SU-DHL-6 (cell line): ENCODE measurements around the gene PTS.

Experiments used
- H2AFZ ChIP-seq: fragments of 200-600 bp; sonication (generic); 2 replicates; pipeline ENCODE4 v1.6.1; 2014; ENCODE audit warnings: low read depth, mild to moderate bottlenecking, moderate library complexity, mixed read lengths, antibody characterized with exemption, low read length; ENCODE audit not compliant: severe bottlenecking
- H3F3A ChIP-seq: fragments of 200-600 bp; shearing (Covaris generic); 2 replicates; pipeline ENCODE4 v1.6.0; 2016; ENCODE audit warnings: antibody characterized with exemption, mild to moderate bottlenecking; ENCODE audit not compliant: insufficient read depth
- H3K27ac ChIP-seq: fragments of 200-600 bp; sonication (generic); 2 replicates; pipeline ENCODE4 v1.5.1; 2016; ENCODE audit warnings: low read depth, mild to moderate bottlenecking, low read length, moderate library complexity, mixed read lengths
- H3K27me3 ChIP-seq: fragments of 200-600 bp; sonication (generic), shearing (Covaris generic); 2 replicates; pipeline ENCODE4 v1.6.0; 2014; ENCODE audit warnings: mild to moderate bottlenecking, low read length
- H3K36me3 ChIP-seq: fragments of 200-600 bp; sonication (generic); 2 replicates; pipeline ENCODE4 v1.6.1; 2014; ENCODE audit warnings: mild to moderate bottlenecking, low read length, mixed read lengths
- H3K4me2 ChIP-seq: fragments of 300-600, 200-600 bp; shearing (Covaris generic), sonication (generic); 2 replicates; pipeline ENCODE4 v1.6.0; 2014; ENCODE audit warnings: low read length, low read depth, mild to moderate bottlenecking; ENCODE audit not compliant: poor library complexity, severe bottlenecking
- H3K4me3 ChIP-seq: fragments of 200-600 bp; sonication (generic); 2 replicates; pipeline ENCODE4 v1.5.1; 2014; ENCODE audit warnings: antibody characterized with exemption, low read length, mild to moderate bottlenecking, mixed read lengths; ENCODE audit not compliant: insufficient read depth, poor library complexity, severe bottlenecking
- H3K79me2 ChIP-seq: fragments of 200-600 bp; sonication (generic); 2 replicates; pipeline ENCODE4 v1.6.1; 2014; ENCODE audit warnings: mild to moderate bottlenecking, low read length, moderate library complexity; ENCODE audit not compliant: insufficient read depth
- H3K9ac ChIP-seq: fragments of 200-600 bp; sonication (generic); 2 replicates; pipeline ENCODE4 v1.7.0; 2014; ENCODE audit warnings: mild to moderate bottlenecking, low read length
- H3K9me2 ChIP-seq: fragments of 200-600 bp; sonication (generic); replicated peaks from 2 replicates; pipeline ENCODE4 v1.6.1; 2014; ENCODE audit warnings: low read length; ENCODE audit not compliant: insufficient read depth
- H3K9me3 ChIP-seq: fragments of 200-600 bp; sonication (generic); 2 replicates; pipeline ENCODE4 v1.6.1; 2014; ENCODE audit warnings: low read length, mixed read lengths; ENCODE audit not compliant: insufficient read depth
- H4K20me1 ChIP-seq: fragments of 200-600 bp; sonication (generic); 2 replicates; pipeline ENCODE4 v1.6.1; 2014; ENCODE audit warnings: low read depth, mild to moderate bottlenecking, antibody characterized with exemption, low read length, moderate library complexity, mixed read lengths
- EZH2phosphoT487 ChIP-seq: fragments of 200-600 bp; sonication (generic), shearing (Covaris generic); conservative IDR thresholded peaks from 2 replicates; pipeline ENCODE4 v1.6.1; 2018; ENCODE audit warnings: mild to moderate bottlenecking, antibody characterized with exemption, low read length, moderate library complexity, mixed read lengths
- TF ChIP-seq, protein P1 (sequence below): fragments of 200-600 bp; sonication (generic); IDR thresholded peaks from one replicate; pipeline ENCODE4 v1.5.1; 2017; ENCODE audit warnings: antibody characterized with exemption, mild to moderate bottlenecking, low read length, moderate library complexity; ENCODE audit not compliant: insufficient read depth, poor library complexity, severe bottlenecking

PTS gene

GRCh38 chr11:112267188-112267591 is 41.0 kb downstream of the PTS start:
- Histone ChIP-seq H4K20me1 (no peaks in the 10 kb centered on the region), H3K4me2 (no peak overlapping the region), H3K4me3 (no peak overlapping the region), H3K9ac (no peak overlapping the region), H3K36me3 (no peaks in the 10 kb centered on the region), H3K9me2 (no peaks in the 10 kb centered on the region), H3K27ac (no peak overlapping the region), H3F3A (no peaks in the 10 kb centered on the region), H3K27me3 (no peaks in the 10 kb centered on the region), H2AFZ (no peak overlapping the region), H3K9me3 (no peaks in the 10 kb centered on the region), H3K79me2 (no peaks in the 10 kb centered on the region)
- TF ChIP-seq, protein P1, sequence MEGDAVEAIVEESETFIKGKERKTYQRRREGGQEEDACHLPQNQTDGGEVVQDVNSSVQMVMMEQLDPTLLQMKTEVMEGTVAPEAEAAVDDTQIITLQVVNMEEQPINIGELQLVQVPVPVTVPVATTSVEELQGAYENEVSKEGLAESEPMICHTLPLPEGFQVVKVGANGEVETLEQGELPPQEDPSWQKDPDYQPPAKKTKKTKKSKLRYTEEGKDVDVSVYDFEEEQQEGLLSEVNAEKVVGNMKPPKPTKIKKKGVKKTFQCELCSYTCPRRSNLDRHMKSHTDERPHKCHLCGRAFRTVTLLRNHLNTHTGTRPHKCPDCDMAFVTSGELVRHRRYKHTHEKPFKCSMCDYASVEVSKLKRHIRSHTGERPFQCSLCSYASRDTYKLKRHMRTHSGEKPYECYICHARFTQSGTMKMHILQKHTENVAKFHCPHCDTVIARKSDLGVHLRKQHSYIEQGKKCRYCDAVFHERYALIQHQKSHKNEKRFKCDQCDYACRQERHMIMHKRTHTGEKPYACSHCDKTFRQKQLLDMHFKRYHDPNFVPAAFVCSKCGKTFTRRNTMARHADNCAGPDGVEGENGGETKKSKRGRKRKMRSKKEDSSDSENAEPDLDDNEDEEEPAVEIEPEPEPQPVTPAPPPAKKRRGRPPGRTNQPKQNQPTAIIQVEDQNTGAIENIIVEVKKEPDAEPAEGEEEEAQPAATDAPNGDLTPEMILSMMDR, result no peak
- no peak for TF ChIP-seq EZH2phosphoT487

- Histone ChIP-seq H3K9me3 (no peaks in the 10 kb centered on the region), H3K36me3 (no peaks in the 10 kb centered on the region), H2AFZ (no peak overlapping the region), H3K9ac (no peak overlapping the region), H3K27ac (no peak overlapping the region), H3K4me2 (no peak overlapping the region), H3F3A (no peaks in the 10 kb centered on the region), H4K20me1 (no peaks in the 10 kb centered on the region), H3K9me2 (no peaks in the 10 kb centered on the region), H3K4me3 (no peak overlapping the region), H3K79me2 (no peaks in the 10 kb centered on the region), H3K27me3 (no peaks in the 10 kb centered on the region)
- TF ChIP-seq EZH2phosphoT487, result no peak
- TF ChIP-seq, protein P1, result no peak
Measured at GRCh38 chr11:112268406-112268805, 42.2 kb downstream of the PTS start.

DNA sequence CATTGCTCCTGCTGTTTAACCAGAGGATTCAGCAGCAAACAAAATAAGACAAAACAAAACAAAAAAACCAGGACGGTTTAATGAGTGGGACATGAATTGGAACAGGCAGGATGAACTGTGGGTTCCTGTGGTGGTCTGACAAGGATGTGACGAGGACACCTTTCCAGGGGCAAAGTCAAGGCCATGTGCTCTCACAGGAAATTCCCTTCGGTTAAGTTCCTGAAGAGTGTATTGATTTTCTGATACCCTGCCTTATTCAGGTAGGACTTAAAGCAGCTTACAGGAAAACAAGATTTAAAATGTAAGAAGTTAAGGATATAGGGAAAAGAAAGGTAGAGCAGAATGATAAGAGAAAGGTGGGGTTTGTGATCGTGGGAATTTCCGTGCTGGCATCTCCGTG is 42.9 kb downstream of the PTS start:
- H3K27me3 ChIP-seq, result no peaks in the 10 kb centered on the region
- no peak overlapping the region for H3K4me2 ChIP-seq
- H4K20me1 ChIP-seq, result no peaks in the 10 kb centered on the region
- no peaks in the 10 kb centered on the region for H3K9me2 ChIP-seq
- H3K4me3 ChIP-seq, result no peak overlapping the region
- no peak overlapping the region for H3K27ac ChIP-seq
- no peaks in the 10 kb centered on the region for H3K9me3 ChIP-seq
- TF ChIP-seq, protein P1, result no peak
- no peak for TF ChIP-seq EZH2phosphoT487
- H3F3A ChIP-seq, result no peaks in the 10 kb centered on the region
- H3K9ac ChIP-seq, result no peak overlapping the region
- no peaks in the 10 kb centered on the region for H3K79me2 ChIP-seq
- no peak overlapping the region for H2AFZ ChIP-seq
- H3K36me3 ChIP-seq, result no peaks in the 10 kb centered on the region
